HG03159 (cell line): ENCODE results near the gene LRRC74A.

Experiments used
- ATAC-seq: cut with Tn5 transposase; IDR thresholded peaks from one replicate; pipeline ENCODE4 v1.9.1; 2021; ENCODE audit warnings: mild to moderate bottlenecking, moderate library complexity; ENCODE audit not compliant: unreplicated experiment

The LRRC74A gene

GRCh38 chr14:76826122-76826521, at the start of gene LRRC74A:
TSS of gene LRRC74A (plus strand) at chr14:76826408. CDS start at chr14:76826698, 290 bp downstream.
- no peak for ATAC-seq

- ATAC-seq, result no peak
These were observed 49.6 kb upstream of the LRRC74A start for GRCh38 chr14:76776428-76777251.

GRCh38 chr14:76777721-76778120, 48.5 kb upstream of the LRRC74A start:
- ATAC-seq, result no peak

- no peak for ATAC-seq
These were observed 47.5 kb upstream of the LRRC74A start for GRCh38 chr14:76778546-76779215.

- ATAC-seq, result no peak
These were observed 46.8 kb upstream of the LRRC74A start for GRCh38 chr14:76779221-76780057.

GRCh38 chr14:76780058-76780345, 46.2 kb upstream of the LRRC74A start:
- no peak for ATAC-seq

- no peak for ATAC-seq
These were observed 45.8 kb upstream of the LRRC74A start for GRCh38 chr14:76780360-76780759.

- no peak for ATAC-seq
These were observed 45.1 kb upstream of the LRRC74A start for GRCh38 chr14:76780875-76781647.

GRCh38 chr14:76781648-76782051, 44.6 kb upstream of the LRRC74A start:
- ATAC-seq, result no peak

- no peak for ATAC-seq
These were observed 43.9 kb upstream of the LRRC74A start for GRCh38 chr14:76782115-76782884.

- ATAC-seq, result no peak
These were observed 43.2 kb upstream of the LRRC74A start for GRCh38 chr14:76782885-76783566.

GRCh38 chr14:76784266-76784874, 41.8 kb upstream of the LRRC74A start:
- ATAC-seq, result no peak

- peak; percentile 72 for ATAC-seq
These were observed 41.3 kb upstream of the LRRC74A start for GRCh38 chr14:76784881-76785280.

GRCh38 chr14:76786601-76787000, 39.6 kb upstream of the LRRC74A start:
- no peak for ATAC-seq

- ATAC-seq, result no peak
These were observed 33.8 kb upstream of the LRRC74A start for GRCh38 chr14:76792422-76792821.

- no peak for ATAC-seq
These were observed 32.9 kb upstream of the LRRC74A start for GRCh38 chr14:76793324-76793723.

GRCh38 chr14:76793956-76794355, 32.3 kb upstream of the LRRC74A start:
- ATAC-seq, result no peak

GRCh38 chr14:76806446-76806845, 19.8 kb upstream of the LRRC74A start:
- ATAC-seq, result no peak

- no peak for ATAC-seq
These were observed 18.2 kb upstream of the LRRC74A start for GRCh38 chr14:76808011-76808410.
